Activated CD4-positive, alpha-beta T cell treated with anti-CD3 and anti-CD28 coated beads, Interleukin-2, amount 10 ng/mL, durations not matched to agents 24 days and 14 days (primary cell): Measurements from ENCODE around the gene RECK. TPM values are rescaled to one million over a fixed set of nuclear protein-coding genes. Genes with fewer than 3 reads are reported as not detected.

Source experiments
- DNase-seq: peaks from one replicate; pipeline ENCODE4 v3.0.0; 2022
- H3K27ac Mint-ChIP-seq: one replicate; pipeline ENCODE4 v1.8.0; 2022; ENCODE audit warnings: mild to moderate bottlenecking, mixed read lengths
- H3K27me3 Mint-ChIP-seq: one replicate; pipeline ENCODE4 v1.8.0; 2022; ENCODE audit warnings: mixed read lengths
- H3K36me3 Mint-ChIP-seq: one replicate; pipeline ENCODE4 v1.8.0; 2022; ENCODE audit warnings: low read depth, mild to moderate bottlenecking, mixed read lengths
- H3K4me1 Mint-ChIP-seq: one replicate; pipeline ENCODE4 v1.8.0; 2021; ENCODE audit warnings: mixed read lengths
- H3K4me3 Mint-ChIP-seq: one replicate; pipeline ENCODE4 v1.8.0; 2022; ENCODE audit warnings: mild to moderate bottlenecking, moderate library complexity, mixed read lengths
- H3K9me3 Mint-ChIP-seq: one replicate; pipeline ENCODE4 v1.8.0; 2021; ENCODE audit warnings: mixed read lengths
- intact Hi-C: fragments of 100-400 bp; cut with micrococcal nuclease; formaldehyde crosslinking; loops from one replicate; pipeline ENCODE4 v1.15.1; 2023
- total RNA-seq: library from RNA; stranded (reverse); gene quantifications from 2 replicates; pipeline ENCODE4 v1.2.3, GENCODE V29; 2022

RECK gene
- total RNA-seq, 1 donor from 2014 or later = 4.3 TPM

DNA sequence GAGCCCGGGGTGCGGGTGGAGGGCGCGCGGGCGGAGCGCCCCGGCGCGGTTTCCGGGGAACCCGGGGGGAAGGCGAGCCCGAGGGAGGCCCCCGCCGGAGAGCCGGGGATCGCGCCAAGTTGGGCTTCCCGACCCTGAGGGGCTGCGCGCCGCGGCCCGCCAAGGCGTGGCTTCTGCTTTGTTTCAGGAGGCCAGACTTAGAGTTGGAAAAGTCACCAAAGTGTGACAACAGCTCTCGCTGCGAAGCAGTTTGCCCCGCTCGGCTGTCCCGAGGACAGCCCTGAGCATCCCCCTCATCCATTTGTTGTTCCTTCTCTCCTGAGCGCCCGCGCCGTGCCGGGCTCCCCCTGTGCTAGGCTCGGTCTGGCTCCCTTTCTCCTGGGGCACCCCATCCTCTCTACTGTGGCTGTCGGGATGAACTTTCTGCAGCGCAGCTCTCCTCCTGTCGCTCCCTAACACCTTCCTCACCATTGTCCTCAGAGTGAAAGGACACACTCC, 100.2 kb downstream of the RECK start:
- Mint-ChIP-seq H3K9me3 (no peaks in the 10 kb centered on the region), H3K4me3 (peak overlapping the region; percentile 87), H3K36me3 (peaks cover 3% of the 10 kb centered on the region), H3K27ac (peak overlapping the region; percentile 67), H3K27me3 (peaks cover 19% of the 10 kb centered on the region), H3K4me1 (peaks cover 50% of the 10 kb centered on the region)
- intact Hi-C loops = loop anchor here (1.0 to 5.0 kb wide), 7 partner anchors 11 to 265 kb away; partner anchors contain the start of genes CLTA, GNE and RNF38
- DNase-seq = no peak

DNA sequence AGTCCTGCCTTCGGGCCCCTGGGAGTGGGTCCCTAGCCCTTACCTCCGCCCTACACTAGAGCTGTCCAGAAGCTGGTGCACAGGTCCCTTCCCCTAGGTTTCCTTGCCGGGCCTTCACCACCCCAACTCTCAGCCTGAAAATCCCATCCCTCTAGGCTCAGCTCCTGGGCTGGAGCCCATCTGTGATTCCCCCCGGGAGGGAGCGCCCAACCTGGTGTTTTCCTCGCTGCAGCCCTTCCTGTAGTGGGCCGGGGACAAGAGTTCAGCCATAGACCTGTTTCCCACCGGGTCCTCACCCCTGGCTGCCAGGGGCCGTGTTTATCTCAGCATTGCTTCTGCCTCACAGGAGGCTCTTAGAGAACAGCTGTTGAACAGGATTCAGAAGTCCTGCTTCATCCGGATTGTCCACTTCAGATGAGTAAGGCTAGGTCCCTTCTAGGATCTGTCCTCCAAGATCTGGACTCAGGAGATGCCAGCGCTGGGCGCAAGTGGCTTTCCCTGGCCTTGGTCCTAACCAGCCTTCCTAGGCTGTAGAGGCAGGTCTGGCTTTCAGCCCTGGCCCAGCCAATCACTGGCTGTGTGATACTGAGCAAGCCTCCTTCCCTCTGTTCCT, 100.8 kb downstream of the RECK start:
- H3K27ac Mint-ChIP-seq = peak overlapping the region; percentile 67
- intact Hi-C loops = loop anchor here (1.0 to 5.0 kb wide), 4 partner anchors 11 to 265 kb away; partner anchors contain the start of genes GNE and RNF38
- peak overlapping the region; percentile 87 for H3K4me3 Mint-ChIP-seq
- H3K36me3 Mint-ChIP-seq = peaks cover 3% of the 10 kb centered on the region
- no peaks in the 10 kb centered on the region for H3K9me3 Mint-ChIP-seq
- peaks cover 53% of the 10 kb centered on the region for H3K4me1 Mint-ChIP-seq
- DNase-seq = peak; percentile 60
- H3K27me3 Mint-ChIP-seq = peaks cover 17% of the 10 kb centered on the region

DNA sequence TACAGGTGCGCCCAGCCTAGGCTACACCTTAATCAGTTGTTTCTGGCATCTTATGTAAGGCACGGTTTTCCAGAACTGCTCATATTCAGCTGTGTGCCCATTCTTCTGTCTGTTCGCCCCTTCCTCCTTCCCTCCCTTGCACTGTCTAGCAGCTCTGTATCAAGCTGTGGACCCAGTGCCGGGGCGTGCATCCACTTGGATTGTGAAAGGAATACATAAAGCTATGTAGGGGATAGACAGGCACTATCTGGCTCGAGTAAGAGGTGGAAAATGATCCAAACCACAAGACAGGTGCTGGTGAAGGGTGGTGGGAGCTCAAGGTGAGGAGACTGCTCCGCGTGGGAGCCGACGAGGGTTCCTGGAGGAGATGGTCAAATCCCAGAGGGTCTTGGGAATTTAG, 101.8 kb downstream of the RECK start:
- H3K9me3 Mint-ChIP-seq = no peaks in the 10 kb centered on the region
- intact Hi-C loops = loop anchor here (5.0 kb wide), 2 partner anchors 119 to 264 kb away; partner anchors contain the start of genes GNE and RNF38
- peaks cover 14% of the 10 kb centered on the region for H3K27me3 Mint-ChIP-seq
- no peak overlapping the region for H3K27ac Mint-ChIP-seq
- peaks cover 6% of the 10 kb centered on the region for H3K36me3 Mint-ChIP-seq
- H3K4me3 Mint-ChIP-seq = peak overlapping the region; percentile 87
- no peak for DNase-seq
- H3K4me1 Mint-ChIP-seq = peaks cover 63% of the 10 kb centered on the region

DNA sequence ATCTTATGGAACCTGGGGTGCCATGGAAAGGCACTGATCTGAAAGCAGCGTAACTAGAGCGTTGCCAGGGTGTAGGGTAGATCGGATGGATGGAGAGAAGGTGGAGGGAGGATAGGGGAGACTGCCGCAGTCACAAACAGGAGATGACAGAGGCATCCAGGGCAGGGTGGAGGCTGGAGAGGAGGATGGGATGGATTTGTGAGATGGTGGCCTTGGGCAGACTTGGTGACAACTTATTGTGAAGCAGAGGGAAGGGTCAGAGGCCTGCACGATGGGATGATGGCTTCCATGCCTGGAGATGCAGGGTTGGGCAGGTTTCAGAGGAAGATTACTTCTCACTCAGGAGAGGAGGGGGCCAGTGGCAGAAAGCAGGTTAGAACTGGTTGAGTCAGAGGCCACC, 102.2 kb downstream of the RECK start:
- intact Hi-C loops = loop anchor here (5.0 kb wide), 2 partner anchors 118 to 263 kb away; partner anchors contain the start of genes GNE and RNF38
- Mint-ChIP-seq H3K9me3 (no peaks in the 10 kb centered on the region), H3K27me3 (peaks cover 14% of the 10 kb centered on the region), H3K4me1 (peaks cover 67% of the 10 kb centered on the region), H3K4me3 (peak overlapping the region; percentile 4), H3K27ac (no peak overlapping the region), H3K36me3 (peaks cover 6% of the 10 kb centered on the region)
- DNase-seq = no peak

DNA sequence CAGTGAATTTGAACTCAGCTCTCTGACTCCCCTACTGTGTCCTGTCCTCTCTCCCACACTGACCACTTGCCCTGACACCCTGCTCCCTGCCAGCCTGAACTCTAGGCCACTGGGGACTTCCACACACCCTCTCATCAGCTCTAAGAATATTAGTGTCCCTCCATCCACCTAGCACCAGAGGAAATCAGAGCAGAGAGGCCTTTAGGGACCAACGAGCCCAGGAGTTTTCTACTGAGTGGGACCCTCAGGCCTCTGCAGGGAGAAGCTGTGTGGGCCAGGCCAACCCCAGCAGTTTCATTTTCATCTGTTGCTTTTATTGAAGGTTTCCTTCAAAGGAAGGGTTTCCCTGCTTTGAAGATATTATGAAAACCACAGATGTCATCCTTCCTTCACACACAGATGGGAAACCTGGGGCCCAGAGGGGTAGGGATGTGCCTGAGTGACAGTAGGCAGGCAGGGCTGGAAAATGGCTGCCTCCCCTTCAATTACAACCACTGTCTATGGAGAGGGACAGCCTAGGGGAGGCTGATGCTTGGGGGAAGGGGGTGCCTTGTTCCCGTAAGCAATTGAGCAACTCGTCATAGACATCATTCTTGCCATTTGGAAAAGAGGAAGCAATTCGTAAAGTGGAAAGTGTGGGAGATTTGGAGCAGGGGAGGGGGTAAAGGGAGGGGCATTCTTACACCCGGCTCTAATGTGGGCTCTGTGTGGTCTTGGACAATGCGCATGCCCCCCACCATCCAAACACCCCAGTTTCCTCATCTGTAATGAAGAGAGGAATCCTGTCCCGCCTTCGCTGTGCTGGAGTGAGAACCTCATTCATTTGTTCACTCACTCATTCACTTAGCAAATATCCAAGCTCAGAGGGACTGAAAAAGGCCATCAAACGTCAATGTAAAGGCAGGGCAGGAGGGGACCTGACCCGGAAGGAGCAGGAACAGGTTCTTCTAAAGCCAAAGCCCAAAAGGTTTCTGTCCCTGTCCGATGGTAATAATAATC, 103.7 kb downstream of the RECK start:
- Mint-ChIP-seq H3K27ac (peak overlapping the region; percentile 92), H3K4me3 (peak overlapping the region; percentile 84), H3K36me3 (peaks cover 12% of the 10 kb centered on the region), H3K9me3 (peaks cover 3% of the 10 kb centered on the region), H3K4me1 (peaks cover 82% of the 10 kb centered on the region), H3K27me3 (peaks cover 9% of the 10 kb centered on the region)
- intact Hi-C loops = loop anchor here (1.0 kb wide), 1 partner anchor 11 kb away; no protein-coding TSS in a partner anchor
- peak; percentile 83 for DNase-seq

DNA sequence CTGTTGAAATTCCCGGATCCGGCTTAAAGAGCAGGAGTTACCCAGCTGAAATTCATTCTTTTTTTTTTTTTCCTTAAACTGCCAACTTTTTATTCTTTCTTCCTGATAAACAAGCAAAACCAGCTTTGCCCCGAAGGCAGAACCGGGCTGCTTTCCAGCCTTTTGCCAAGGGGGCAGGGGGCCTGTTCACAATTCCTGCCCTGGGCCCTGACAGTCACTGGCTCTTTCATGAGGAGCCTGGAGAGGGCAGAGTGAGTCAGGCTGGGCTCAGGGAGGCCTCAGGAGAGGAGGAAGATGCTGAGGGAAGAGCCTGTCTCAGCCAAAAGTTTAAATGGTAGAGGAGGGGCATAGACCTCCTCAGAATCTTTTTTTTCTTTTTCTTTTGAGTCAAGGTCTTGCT, 104.6 kb downstream of the RECK start:
- Mint-ChIP-seq H3K9me3 (peaks cover 10% of the 10 kb centered on the region), H3K4me1 (peaks cover 84% of the 10 kb centered on the region), H3K4me3 (peak overlapping the region; percentile 84), H3K27me3 (peaks cover 2% of the 10 kb centered on the region), H3K27ac (no peak overlapping the region), H3K36me3 (peaks cover 21% of the 10 kb centered on the region)
- intact Hi-C loops = no loop called here
- no peak for DNase-seq

DNA sequence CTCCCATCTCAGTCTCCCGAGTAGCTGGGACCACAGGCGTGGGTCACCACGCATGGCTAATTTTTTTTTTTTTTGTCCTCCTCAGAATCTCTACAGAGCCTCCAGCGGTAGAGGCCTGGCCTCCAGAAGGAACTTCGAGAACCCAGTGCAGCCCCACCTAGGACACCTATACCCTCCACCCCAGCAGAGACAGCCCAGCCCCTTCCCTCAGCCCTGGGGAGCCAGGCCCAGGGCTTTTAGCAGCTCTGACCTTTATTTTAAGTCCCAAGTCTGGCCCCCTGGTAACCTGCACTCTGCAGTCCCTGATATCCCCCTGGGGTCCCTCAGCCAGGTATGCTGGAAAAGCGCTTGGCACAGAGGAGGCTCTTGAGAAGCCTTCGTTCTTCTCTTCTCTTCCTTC, 105.0 kb downstream of the RECK start:
- intact Hi-C loops = no loop called here
- no peak for DNase-seq
- H3K4me3 Mint-ChIP-seq = peak overlapping the region; percentile 21
- peaks cover 2% of the 10 kb centered on the region for H3K27me3 Mint-ChIP-seq
- H3K9me3 Mint-ChIP-seq = peaks cover 12% of the 10 kb centered on the region
- H3K4me1 Mint-ChIP-seq = peaks cover 85% of the 10 kb centered on the region
- H3K36me3 Mint-ChIP-seq = peaks cover 23% of the 10 kb centered on the region
- H3K27ac Mint-ChIP-seq = peak overlapping the region; percentile 94

DNA sequence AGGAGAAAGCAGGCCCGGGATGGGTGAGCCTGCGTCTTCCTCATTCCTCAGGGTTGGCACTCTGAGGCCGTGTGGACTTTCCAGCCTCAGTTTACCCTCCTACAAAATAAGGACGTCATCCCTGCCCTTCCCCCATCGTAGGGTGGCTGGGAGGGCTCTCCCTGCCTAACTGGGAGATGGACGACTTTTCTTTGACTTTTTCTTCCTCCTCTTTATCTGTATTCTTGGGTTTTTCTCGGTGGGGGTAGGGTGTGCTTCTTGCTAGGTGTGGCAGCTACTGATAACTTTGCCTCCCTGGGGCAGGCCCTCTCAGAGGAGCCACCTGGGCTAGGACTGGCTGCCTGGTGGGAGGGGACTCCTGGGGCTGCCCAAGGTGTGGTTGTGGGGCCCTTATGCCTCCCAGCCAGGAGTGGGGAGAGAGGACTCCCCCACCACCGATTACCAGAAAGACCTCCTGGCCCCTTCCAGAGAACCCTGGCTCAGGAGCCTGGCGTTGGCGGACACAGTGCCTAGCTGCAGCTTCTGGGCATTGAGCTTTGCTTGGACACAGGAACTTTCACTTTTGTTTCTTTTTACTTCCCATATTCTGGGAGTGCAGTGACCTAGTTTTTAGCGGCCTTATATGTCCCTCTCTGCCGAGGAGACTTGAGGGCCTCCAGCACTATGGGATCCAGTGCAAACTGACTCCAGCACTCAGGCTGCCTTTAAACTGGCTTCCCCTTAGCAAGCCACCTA, 106.0 kb downstream of the RECK start:
- peak; percentile 74 for DNase-seq
- peaks cover 32% of the 10 kb centered on the region for H3K36me3 Mint-ChIP-seq
- peak overlapping the region; percentile 85 for H3K4me3 Mint-ChIP-seq
- intact Hi-C loops = no loop called here
- H3K9me3 Mint-ChIP-seq = peaks cover 16% of the 10 kb centered on the region
- peaks cover 2% of the 10 kb centered on the region for H3K27me3 Mint-ChIP-seq
- H3K27ac Mint-ChIP-seq = peak overlapping the region; percentile 94
- H3K4me1 Mint-ChIP-seq = peaks cover 87% of the 10 kb centered on the region

DNA sequence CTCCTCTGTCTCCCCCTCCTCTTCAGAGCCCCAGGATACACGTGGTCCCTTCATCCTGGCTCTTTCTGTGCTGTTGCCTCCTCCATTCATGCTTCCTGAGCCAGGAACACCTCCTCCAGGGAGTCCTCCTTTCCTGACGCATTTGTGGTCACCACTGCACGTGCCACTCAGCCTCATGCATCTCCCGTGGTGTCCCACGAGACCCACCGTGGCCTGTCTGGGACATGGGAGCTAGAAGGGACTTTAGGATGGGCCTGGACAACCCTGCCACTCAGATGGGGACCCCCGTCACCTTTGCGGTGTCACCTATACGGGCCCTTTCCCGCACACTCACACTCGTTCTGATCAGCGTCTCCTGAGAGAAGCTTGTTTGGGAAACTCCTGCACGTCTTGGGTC, 106.5 kb downstream of the RECK start:
- Mint-ChIP-seq H3K27ac (peak overlapping the region; percentile 94), H3K4me1 (peaks cover 88% of the 10 kb centered on the region), H3K4me3 (peak overlapping the region; percentile 85), H3K9me3 (peaks cover 16% of the 10 kb centered on the region), H3K36me3 (peaks cover 34% of the 10 kb centered on the region), H3K27me3 (no peaks in the 10 kb centered on the region)
- DNase-seq = no peak
- intact Hi-C loops = no loop called here

DNA sequence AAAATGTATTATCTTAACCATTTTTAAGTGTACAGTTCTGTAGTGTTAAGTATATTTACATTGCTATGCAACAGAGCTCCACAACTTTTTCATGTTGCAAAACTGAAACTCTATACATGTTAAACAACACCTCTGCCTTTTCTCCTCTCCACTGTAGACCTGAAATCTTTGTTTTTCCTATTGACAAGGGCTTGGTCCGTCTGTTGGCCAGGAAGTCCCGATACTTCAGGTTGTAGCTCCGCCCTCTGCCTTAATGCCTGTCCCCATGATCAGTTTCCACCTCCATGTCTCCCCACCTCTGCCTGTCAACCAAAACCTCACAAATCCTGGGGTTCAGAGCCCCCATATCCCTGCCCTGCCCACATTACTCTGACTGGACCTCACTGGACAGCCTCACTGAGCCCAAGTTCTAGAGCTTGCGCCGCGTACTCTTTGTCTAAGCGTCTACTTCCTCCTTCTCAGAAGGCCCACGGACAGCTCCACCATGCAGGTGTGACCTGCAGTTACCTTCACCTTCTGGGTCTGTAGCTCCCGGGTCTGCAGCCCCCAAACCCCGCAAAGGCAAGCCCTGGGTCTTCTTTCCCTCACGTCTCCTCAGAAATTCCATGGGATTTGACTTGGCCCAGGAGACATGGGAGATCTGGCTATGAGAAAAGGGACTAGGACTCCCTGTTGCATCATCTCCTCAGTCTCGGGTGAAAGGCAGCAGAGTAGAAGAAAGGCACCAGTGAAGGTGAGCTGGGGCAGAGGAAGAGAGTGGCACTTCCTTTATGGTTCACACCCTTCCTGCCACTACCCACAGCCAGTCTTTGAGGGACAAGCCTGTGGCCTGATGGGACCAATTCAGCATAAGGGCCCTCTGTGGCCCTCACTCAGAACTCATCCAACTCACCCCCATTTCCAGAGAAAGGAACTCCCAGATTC, 107.9 kb downstream of the RECK start:
- intact Hi-C loops = no loop called here
- Mint-ChIP-seq H3K36me3 (peaks cover 37% of the 10 kb centered on the region), H3K27me3 (no peaks in the 10 kb centered on the region), H3K27ac (peak overlapping the region; percentile 94), H3K9me3 (peaks cover 16% of the 10 kb centered on the region), H3K4me1 (peaks cover 85% of the 10 kb centered on the region), H3K4me3 (peak overlapping the region; percentile 85)
- peak; percentile 80 for DNase-seq

DNA sequence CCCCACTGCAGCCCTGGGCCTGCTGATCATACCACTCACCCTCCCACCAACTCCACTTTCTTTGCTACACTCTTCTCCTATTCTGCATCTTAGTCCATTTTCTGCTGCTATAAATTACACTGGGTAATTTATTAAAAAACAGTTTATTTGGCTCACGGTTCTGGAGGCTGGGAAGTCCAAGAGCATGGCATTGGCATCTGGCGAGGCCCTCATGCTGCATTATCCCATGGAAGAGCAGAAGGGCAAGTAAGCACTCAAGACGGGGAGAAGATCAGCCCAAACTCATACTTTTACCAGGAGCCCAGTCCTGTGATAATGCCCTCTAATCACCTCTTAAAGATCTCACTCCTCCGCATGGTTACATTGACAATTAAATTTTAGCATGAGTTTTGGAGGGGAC, 109.3 kb downstream of the RECK start:
- H3K4me3 Mint-ChIP-seq = peak overlapping the region; percentile 85
- intact Hi-C loops = no loop called here
- H3K4me1 Mint-ChIP-seq = peaks cover 80% of the 10 kb centered on the region
- H3K27me3 Mint-ChIP-seq = no peaks in the 10 kb centered on the region
- H3K36me3 Mint-ChIP-seq = peaks cover 38% of the 10 kb centered on the region
- DNase-seq = no peak
- peaks cover 16% of the 10 kb centered on the region for H3K9me3 Mint-ChIP-seq
- no peak overlapping the region for H3K27ac Mint-ChIP-seq

DNA sequence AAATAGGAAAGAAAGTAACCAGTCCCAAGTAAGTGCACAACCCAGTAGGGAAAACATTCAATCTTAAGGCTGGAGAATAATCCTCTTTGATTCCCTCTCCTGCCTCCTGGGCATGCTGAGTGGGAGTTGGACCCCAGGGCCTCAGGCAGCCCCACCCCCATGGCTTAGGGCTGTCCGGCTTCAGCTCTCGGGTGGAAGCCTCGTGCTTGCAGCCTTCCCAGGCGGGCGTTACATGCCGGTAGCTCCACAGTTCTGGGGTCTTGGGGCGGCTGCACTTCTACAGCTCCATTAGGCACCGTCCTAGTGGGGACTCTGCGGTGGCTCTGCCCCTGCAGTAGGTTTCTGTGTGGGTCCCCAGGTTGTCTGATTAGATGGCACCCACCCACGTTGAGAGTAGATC, 109.9 kb downstream of the RECK start:
- Mint-ChIP-seq H3K36me3 (peaks cover 40% of the 10 kb centered on the region), H3K27ac (no peak overlapping the region)
- intact Hi-C loops = no loop called here

More for the DNA sequence above, 109.9 kb downstream of the RECK start:
- no peak overlapping the region for H3K4me3 Mint-ChIP-seq
- DNase-seq = no peak
- peaks cover 16% of the 10 kb centered on the region for H3K9me3 Mint-ChIP-seq
- H3K4me1 Mint-ChIP-seq = peaks cover 81% of the 10 kb centered on the region
- H3K27me3 Mint-ChIP-seq = no peaks in the 10 kb centered on the region
